Glomerular visceral epithelial cell (primary cell): Measurements from ENCODE around the gene ZFP14.
A peak's percentile ranks its signal among the peaks of the same experiment; 100 is the strongest.

ENCODE experiments used
- DNase-seq: peaks from one replicate; pipeline ENCODE4 v3.0.0-alpha.2; 2016; ENCODE audit errors: extremely low spot score

Gene ZFP14

DNA sequence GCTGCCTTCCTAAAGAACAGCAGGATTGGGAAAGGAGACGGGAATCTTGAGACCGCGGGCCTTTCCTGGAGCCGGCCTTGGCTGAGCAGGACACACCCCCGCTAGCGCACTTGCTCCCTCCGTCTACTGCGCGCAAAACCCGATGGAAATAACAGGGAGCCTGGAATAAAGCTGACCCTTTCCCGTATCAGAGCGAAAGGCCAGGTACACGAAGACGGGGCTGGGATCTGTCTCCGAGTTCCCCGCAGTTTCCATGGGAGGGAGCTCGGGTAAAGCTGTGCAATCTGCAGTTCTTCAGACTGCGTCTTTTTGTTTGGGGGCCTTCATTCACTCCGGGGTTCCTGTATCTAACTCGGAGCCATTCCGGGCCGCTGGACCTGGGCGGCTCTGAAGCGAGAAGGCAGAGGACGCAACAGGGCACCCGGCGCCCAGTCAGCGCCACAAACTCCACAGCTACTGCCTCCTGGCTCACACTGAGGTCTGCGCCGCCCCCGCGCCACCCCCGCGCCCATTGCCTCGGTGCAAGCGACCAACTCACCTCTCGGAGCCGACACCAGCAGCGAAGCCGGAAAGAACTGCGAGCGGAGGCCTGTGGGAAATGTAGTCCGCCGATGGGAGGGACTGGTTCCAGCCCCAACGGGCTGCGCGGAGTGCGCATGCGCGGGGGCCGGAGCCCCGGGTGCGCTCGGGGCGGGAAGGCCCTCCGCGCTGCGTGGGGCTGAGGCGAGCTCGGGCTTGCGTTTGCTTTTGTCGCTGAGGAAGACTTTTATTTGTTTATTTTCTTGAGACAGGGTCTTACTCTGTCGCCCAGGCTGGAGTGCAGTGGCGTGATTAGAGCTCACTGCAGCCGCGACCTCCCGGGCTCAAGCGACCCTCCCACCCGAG is at the start of gene ZFP14:
Gene ZFP14 (minus strand): TSS at position 577 of the 885 bp plus-strand sequence. CDS start 11,309 bp downstream, outside the sequence.
- peak; percentile 92 for DNase-seq

DNA sequence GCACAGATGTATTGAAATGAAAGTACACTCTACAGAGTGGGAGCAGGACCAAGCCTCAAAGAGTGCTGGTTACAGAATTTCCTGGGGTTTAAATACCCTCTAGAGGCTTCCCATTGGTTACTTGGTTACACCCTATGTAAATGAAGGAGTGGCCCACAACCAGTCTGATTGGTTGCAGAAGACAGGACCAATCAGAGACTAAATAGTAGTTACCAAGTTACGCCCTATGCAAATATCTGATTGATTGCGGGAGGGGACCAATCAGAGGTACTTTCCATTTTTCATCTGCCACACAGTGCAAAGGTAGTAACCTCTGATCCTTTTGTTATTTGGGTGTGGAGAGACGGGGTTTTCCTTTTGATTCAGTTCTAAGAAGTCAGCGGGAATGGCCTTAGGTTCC is 44.9 kb upstream of the ZFP14 start:
- DNase-seq: no peak

DNA sequence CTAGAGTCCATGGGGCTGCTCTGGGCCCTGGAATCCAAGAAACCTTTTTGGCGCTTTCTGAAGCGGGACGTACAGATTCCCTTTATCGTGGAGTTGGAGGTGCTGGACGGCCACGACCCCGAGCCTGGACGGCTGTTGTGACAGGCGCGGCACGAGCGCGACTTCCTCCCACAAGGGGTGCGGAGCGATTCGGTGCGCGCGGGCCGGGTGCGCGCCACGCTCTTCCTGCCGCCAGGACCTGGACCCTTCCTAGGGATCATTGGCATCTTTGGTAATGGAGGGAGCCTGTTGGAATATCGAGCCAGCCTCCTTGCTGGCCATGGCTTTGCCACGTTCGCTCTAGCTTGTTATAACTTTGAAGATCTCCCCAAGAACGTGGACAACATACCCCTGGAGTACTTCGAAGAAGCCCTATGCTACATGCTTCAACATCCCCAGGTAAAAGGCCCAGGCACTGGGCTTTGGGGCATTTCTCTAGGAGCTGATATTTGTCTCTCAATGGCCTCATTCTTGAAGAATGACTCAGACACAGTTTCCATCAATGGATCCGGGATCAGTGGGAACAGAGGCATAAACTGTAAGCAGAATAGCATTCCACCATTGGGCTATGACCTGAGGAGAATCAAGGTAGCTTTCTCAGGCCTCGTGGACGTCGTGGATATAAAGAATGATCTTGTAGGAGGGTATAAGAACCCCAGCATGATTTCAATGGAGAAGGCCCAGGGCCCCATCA is 42.9 kb upstream of the ZFP14 start:
- no peak for DNase-seq

DNA sequence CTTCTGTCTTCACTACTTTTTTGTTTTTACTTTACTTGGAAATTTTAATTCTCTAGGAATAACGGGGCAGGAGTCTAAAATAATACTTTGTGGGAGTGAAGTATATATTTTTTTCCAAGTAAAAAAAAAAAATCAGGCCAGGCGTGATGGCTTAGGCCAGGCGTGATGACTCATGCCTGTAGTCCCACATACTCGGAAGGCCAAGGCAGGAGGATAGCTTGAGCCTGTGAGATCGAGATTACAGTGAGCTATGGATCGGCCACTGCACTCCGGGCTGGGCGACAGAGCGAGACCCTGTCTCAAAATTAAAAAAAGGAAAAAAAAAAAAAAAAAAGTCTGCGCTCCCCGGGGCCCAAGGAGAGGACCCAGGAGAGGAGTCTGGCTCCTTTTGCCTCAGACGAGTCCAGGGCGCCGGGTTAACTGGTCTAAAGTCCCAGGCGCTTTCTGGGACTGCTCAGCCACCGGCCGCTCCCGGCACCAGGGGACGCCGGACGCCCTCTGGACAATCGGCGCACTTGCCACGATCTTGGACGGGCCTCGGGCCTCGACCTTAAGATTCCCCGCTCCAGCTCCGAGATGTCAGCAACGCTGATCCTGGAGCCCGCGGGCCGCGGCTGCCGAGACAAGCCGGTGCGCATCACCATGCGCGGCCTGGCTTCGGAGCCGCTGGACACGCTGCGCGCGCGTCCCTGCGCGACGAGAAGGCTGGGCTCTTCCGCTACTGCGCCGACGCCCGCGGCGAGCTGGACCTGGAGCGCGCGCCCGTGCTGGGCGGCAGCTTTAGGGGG is 42.2 kb upstream of the ZFP14 start:
- DNase-seq: no peak

DNA sequence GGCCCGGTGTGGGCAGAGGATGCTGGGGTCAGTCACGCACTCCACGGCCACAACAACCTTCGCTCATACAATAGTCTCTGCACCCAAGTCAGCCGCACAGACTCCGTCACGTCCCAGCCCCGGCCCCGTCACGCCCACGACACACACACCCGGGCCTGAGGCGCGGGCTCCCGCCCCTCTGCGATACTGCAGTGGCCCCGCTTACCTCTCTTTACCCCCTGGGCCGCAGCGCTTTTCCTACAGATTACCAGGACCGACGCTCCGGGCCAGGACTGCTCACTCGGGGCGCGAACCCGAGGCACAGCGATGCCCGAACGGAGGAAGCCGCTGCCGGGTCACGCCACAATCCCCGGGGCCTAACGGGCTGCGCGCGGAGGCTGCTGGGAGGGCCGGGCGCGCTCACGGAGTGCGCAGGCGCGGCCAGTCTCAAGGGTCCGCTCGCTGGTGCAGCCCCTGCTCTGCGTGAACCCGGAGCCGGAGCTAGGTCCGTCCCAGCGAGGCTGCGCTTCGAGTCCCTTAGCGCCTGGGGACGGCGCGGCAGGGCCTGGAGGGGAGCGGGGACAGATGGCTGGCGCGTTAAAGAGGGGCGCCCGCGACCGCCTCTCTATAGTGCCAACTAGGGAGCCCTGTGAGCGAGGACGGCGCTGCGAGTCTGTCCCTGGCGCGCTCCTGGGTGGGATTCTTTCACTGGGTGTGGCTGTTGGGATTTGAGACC is 39.4 kb upstream of the ZFP14 start, which contains the start of gene ZFP82:
Gene ZFP82 (minus strand): TSS at position 358 of the 715 bp plus-strand sequence. CDS start 8,855 bp downstream, outside the sequence.
- DNase-seq: no peak

DNA sequence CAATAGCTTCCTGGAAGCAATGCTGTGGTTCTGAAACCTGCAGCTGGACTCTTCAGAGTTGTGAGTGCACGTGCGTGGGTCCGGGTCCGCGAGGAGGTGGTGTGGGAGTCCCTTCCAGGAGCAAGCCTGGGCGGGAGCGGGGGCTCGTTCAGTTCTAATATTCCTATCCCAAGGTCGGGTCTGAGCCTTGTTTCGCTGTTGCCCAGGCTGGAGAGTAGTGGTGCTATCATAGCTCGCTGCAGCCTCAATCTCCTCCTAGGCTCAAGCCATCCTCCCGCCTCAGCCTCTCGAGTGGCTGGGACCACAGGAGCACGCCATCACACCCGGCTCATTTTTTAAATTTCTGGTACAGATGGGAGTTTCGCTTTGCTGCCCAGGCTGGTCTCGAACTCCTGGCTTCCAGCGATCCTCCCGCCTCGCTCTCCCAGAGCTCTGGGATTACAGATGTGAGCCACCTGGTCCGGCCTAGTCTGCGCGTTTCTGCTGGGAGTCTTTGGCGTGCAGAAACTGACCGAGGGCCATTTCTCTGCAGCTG is 38.8 kb upstream of the ZFP14 start:
- DNase-seq: no peak

DNA sequence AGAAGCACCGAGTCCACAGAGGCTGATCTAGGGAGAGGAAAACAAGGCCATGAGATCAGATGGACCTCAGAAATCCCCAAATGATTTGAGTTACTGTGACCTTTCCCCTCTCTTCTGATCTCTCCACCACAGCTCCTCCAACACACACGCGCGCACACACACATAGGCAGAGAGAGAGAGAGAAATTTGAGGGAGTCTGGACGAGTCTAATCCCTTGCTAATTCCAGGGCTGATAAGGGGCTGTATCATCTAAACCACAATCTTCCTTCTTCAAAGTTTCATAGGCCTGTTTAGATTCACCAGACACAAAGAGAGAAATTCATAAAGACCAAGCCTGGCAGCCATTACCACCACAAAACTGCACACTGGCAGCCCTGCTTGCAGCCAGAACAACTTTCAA is 30.8 kb upstream of the ZFP14 start:
- no peak for DNase-seq

DNA sequence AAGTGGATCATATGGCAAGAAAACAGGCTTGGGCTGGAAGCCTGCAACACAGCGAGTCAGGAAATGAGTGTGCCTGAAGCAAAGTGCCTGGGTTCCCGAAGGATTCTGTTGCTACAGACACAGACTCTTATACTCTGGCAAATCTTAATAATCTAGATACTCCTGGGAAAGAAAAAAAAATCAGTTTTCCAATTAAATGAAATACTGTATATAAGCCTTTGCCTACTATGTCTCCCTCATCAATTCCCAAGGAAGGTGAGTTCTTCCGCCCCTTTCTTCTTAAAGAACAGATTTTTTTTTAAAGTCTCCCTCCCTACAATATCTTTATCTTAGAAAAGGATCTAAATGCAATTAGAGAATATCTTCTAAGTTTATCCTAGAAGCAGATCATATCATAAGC is 29.1 kb upstream of the ZFP14 start:
- no peak for DNase-seq

DNA sequence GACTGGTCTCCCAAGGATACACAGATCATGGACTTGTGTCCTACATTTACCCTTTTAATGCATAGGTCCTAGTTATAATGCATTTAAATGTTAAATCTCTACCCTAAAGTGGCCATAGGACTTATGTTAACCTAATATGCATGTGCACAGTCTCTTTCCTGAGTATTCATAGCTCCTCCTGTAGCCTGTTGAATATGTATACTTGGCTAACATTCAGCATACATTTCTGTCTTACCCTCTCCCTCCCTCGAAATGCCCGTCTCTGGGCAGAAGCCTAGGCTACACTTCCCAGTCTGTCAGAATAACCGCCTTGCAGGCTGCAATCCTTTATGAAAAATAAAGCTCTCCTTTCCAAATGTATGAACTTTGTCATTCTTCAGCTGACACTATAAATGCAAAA is 25.5 kb upstream of the ZFP14 start:
- no peak for DNase-seq

DNA sequence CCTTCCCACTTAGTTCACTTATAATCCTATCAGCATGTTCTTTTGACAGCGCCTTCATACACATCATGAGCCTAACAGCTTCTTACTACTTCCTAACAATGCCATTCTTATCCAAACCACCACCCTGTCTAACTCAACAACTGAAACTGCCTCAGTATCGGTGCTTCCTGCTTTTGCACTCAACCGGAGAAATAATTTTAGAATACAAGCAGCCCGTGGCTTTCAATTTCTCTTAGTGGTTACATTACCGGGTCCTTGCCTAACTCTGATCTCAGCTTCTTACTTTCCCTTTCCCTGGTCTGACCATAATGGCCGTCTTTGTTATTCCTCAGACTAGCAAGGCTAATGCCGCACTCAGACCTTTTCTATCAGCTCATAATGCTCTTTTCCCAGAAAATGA is 22.5 kb upstream of the ZFP14 start:
- DNase-seq: no peak

DNA sequence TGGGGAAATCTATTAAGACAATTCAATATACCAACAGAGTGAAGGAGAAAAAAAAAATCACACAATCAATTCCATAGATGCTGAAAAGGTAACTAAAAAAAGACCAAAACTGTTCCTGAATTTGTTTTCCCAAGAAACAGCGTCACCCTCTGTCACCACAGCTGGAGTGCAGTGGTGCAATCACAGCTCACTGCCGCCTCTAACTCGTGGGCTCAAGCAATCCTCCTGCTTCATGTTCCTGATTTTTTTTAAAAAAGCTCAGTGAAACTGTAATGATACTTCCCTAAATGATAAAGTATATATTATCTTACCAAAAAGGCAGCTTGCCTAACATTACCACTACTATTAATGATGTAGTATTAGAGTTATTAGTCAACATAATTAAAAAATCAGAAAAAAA is 19.6 kb upstream of the ZFP14 start:
- no peak for DNase-seq

DNA sequence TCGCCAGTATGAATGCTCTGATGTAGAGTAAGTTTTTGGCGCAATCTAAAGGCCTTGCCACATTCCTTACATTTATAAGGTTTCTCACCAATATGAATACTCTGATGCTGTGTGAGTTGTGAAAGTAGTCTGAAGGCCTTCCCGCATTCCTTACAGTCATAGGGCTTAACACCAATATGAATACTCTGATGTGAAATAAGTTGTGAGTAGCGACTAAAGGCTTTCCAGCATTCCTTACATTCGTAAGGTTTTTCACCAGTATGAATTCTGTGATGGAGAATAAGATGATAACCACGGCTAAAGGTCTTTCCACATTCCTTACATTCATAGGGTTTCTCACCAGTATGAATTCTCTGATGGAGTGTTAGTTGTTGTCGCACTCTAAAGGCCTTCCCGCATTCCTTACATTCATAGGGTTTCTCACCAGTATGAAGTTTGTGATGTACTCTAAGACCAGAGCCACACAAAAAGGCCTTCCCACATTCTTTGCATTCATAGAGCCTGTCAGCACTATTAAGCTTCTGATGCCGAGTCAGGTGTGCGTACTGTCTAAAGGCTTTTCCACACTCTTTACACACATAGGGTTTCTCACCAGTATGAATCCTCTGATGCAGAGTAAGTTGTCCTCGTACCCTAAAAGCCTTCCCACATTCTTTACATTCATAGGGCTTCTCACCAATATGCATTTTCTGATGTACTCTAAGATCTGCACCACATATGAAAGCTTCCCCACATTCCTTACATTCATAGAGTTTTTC is 14.1 kb upstream of the ZFP14 start:
- DNase-seq: no peak

DNA sequence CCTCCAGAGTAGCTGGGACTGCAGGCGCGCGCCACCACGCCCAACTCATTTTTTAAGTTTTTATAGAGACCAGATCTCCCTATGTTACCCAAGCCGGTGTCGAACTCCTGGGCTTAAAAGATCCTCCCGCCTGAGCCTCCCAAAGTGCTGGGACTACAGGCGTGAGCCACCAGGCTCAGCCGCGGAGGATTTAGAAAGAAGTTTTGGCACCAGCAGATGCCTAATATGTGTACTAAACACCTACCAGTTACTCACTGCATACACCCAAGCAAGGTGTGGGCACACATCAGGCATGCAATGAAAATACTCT is 464 bp upstream of the ZFP14 start:
- no peak for DNase-seq

DNA sequence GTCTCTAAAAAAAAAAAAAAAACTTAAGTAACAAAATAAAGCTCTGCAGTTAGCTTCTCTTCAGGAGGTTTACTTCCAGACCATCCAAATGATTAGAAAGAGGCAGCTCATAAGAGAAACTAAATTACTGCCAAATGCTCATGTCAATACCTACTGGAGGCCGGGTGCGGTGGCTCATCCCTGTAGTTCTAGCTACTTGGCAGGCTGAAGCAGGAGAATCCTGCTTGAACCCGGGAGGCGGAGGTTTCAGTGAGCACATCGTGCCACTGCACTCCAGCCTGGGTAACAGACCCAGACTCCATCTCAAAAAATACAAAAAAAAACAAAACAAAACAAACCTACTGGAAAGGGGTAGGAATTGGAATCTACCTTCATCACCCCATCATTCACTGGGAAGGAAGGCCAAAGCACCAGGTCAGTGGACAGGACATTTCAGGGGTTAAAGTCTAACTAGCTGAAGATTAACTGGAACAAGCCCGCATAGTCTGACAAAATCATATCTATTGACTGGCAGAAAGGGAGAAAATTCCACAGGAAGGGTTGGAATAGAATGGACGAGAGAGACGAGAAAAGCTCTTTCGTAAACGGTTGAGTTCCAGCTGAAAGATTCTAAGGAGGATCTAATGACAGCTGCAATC is 1.3 kb downstream of the ZFP14 start:
- DNase-seq: no peak

DNA sequence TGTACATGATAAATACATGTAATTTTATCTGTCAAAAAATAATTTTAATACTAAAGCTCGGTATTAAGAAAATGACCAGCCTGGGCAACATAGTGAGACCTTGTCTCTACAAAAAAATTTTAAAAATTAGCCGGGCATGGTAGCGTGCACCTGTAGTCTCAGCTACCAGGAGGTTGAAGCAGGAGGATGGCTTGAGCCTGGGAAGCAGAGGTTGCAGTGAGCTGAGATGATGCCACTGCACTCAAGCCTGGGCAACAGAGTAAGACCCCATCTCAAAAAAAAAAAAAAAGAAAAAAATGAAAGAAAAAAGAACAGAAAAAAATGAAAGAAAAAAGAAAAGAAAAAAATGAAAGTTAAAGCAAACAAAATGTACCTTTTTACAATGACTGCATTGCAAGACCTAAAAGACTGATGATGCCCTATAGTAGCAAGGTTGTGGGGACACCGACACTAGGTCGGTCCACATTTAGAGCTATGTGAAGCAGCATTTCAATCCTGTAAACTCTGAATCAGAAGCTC is 5.3 kb downstream of the ZFP14 start:
- no peak for DNase-seq

DNA sequence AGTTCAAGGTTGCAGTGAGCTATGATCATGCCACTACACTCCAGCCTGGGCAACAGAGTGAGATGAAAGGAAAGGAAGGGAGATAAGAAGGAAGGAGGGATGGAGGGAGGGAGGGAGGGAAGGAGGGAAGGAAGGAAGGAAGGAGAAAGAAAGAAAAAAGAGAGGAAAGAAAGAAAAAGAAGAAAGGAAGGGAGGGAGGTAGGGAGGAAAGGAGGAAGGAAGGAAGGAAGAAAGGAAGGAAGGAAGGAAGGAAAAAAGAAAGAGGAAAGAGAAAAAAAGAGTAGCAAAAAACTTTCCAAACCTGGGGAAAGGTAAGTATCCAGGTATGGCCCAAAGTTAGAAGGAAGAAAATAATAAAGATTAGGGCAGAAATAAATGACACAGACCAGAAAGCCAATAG is 7.1 kb downstream of the ZFP14 start:
- DNase-seq: no peak

DNA sequence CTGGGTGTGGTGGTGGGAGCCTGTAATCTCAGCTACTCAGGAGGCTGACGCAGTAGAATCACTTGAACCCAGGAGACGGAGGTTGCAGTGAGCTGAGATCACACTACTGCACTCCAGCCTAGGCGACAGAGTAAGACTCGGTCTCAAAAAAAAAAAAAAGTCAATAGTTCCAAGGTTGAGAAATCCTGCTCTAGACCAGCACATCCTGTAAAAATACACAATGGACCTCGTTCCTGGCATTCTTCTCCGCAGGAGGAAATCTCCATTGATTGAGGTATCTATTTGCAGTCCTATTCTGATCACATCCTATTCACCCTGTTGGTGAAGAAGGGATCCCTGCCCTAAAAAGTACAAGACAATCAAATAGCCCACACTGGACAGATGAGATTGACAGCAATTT is 15.2 kb downstream of the ZFP14 start:
- DNase-seq: no peak

DNA sequence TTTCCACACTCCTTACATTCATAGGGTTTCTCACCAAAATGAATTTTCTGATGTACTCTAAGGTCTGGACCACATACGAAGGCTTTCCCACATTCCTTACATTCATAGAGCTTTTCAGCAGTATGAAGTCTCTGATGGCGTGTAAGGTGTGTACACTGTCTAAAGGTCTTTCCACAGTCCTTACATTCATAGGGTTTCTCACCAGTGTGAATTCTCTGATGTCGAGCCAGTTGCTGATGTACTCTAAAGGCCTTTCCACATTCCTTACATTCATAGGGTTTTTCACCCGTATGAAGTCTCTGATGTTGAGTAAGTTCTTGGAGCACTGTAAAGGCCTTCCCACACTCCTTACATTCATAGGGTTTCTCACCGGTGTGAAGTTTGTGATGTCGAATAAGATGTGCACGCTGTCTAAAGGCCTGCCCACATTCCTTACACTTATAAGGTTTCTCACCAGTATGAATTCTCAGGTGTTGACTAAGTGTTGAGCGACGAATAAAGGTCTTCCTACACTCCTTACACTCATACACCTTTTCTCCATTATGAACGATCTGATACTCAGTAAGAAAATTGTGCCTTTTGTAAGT is 38.1 kb downstream of the ZFP14 start:
- DNase-seq: no peak

DNA sequence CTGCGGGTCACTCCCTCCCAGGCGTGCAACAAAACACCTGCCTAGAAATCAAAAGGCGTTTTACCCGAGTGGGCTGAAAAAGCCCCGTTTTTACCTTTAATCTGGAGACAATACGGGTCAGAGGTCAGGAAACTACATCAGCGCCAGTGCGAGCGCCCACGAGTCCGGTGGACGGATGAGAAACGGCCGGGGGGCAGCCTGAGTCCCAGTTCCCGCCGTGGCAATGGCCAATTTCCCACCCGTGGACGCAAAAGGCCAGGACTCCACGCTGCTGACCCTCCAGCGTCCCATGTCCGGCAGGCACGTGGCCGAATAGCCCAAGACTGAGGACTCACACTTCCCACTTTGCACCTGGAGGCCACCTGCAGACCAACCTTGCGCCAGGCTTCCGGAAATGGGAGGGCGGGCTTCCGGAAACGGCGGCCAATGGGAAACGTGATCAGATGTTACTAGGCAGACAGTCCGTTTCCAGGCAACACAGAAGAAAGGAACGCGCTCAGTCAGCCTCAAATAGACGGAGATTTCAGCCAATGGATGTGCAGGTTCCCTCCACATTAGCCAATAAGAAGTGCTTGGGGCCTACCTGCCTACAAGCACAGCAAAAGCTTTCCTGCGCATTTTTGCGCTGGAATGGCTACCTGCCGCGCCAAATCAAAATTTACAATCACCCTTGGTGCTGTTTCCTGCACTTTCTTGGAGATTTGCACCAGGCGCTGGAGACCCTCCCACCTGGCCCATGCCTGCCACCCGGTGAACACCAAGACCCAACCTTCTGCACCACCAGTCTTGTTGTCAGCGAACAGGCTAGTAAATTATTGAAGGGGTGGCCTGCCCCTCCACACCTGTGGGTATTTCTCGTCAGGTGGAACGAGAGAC is 47.4 kb downstream of the ZFP14 start:
- DNase-seq: peak; percentile 55
